ENCODE results near the gene KANSL1.

GRCh38 chr17:46092991-46093390 is 100.2 kb downstream of the KANSL1 start:
- no peak for TF ChIP-seq EZH2 (IDR thresholded peaks at IDR 0.05; ENCODE audit: insufficient read depth, poor library complexity, severe bottlenecking)
- no peak for TF ChIP-seq EZH2phosphoT487 (IDR thresholded peaks at IDR 0.05; ENCODE audit: insufficient read depth, low read depth)

All from GM23248 (cell line).